ENCODE results near the gene PANX2.

GRCh38 chr22:50162391-50162956 is 8.1 kb upstream of the PANX2 start:
- TF ChIP-seq POLR2A (IDR thresholded peaks at IDR 0.05) (no peak), CTCF (IDR thresholded peaks at IDR 0.05 in 4 of 5, conservative IDR thresholded peaks at IDR 0.05 in 1 of 5) (no peak)

Measured in gastrocnemius medialis (tissue), 4 donors.